C4-2B (cell line): Measurements from ENCODE around the gene ANP32A.

ENCODE experiments used
- ZFX ChIP-seq: fragments of 450-650 bp; IDR thresholded peaks from 2 replicates; pipeline ENCODE4 v1.6.1; 2017
- TF ChIP-seq, protein P1 (sequence below): fragments of 450-650 bp; conservative IDR thresholded peaks from 2 replicates; pipeline ENCODE4 v1.5.1; 2017; ENCODE audit warnings: mild to moderate bottlenecking

DNA sequence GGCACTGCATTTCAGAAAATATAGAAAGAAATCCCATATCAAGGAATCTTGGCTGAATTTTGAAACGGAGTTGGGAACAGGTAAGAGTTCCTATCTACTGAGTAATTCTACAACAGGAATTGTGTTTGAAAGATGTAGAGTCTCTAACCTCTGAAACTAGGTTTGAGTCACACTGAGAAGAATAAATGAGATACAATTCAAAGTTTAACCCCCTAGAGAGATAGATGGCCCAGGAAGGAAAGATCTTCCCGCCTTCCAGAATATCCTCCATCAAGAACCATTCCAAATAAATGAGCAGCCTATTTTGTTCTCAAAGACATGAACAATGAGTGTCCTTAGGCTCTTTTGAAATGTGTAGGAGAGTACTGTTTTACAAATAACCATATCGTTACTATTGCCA, 2.9 kb upstream of the ANP32A start:
- TF ChIP-seq, protein P1, sequence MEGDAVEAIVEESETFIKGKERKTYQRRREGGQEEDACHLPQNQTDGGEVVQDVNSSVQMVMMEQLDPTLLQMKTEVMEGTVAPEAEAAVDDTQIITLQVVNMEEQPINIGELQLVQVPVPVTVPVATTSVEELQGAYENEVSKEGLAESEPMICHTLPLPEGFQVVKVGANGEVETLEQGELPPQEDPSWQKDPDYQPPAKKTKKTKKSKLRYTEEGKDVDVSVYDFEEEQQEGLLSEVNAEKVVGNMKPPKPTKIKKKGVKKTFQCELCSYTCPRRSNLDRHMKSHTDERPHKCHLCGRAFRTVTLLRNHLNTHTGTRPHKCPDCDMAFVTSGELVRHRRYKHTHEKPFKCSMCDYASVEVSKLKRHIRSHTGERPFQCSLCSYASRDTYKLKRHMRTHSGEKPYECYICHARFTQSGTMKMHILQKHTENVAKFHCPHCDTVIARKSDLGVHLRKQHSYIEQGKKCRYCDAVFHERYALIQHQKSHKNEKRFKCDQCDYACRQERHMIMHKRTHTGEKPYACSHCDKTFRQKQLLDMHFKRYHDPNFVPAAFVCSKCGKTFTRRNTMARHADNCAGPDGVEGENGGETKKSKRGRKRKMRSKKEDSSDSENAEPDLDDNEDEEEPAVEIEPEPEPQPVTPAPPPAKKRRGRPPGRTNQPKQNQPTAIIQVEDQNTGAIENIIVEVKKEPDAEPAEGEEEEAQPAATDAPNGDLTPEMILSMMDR, result no peak
- TF ChIP-seq ZFX, result no peak
